ENCODE data around the gene TSC22D3.

DNA sequence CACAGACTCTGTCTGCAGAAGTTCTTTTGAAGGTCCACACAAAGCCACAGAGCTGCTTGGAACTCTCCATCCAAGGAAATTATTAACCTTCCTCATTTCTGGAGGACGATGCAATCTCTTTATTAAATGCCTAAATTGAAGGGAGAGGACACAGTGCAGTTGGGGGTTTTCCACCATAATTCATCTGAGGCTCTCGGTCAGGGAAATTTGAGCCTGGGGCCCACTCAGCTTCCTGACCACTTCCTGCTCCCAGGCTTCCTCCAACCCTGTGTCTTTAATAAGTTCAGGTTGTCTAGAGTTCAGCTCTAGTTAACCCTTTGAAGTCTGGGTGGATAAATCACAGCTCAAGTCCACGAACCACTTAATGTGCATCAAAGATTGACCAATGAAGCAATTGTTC lies 88.8 kb downstream of the TSC22D3 start:
- TF ChIP-seq EZH2 (IDR thresholded peaks at IDR 0.05; ENCODE audit: insufficient read depth, poor library complexity, severe bottlenecking) (no peak), EZH2phosphoT487 (IDR thresholded peaks at IDR 0.05; ENCODE audit: insufficient read depth, low read depth) (no peak)
